GM18502 (cell line): Measurements from ENCODE around the gene RBM6.
"Not testable (repeated sequence)": the region's sequence is repeated elsewhere in the genome, so short reads cannot be mapped to it uniquely, and the experiment has no call there.

Source experiments
- ATAC-seq: cut with Tn5 transposase; IDR thresholded peaks from one replicate; pipeline ENCODE4 v1.9.1; 2021; ENCODE audit warnings: mild to moderate bottlenecking; ENCODE audit not compliant: unreplicated experiment, poor library complexity

Gene RBM6

GRCh38 chr3:49939858-49940666 is at the start of gene RBM6:
Gene RBM6 (plus strand): TSS chr3:49940150. CDS start chr3:49962642, 22,492 bp downstream.
- peak; percentile 87 for ATAC-seq

GRCh38 chr3:49895791-49896190 is 44.2 kb upstream of the RBM6 start:
- no peak for ATAC-seq

- no peak for ATAC-seq
These were observed 43.6 kb upstream of the RBM6 start for GRCh38 chr3:49896345-49896744.

GRCh38 chr3:49898991-49899390 is 41.0 kb upstream of the RBM6 start:
- no peak for ATAC-seq

- no peak for ATAC-seq
These were observed 40.1 kb upstream of the RBM6 start for GRCh38 chr3:49899815-49900214.

GRCh38 chr3:49900491-49901153 is 39.3 kb upstream of the RBM6 start:
- ATAC-seq: no peak

- ATAC-seq: no peak
These were observed 38.3 kb upstream of the RBM6 start for GRCh38 chr3:49901366-49902339.

- ATAC-seq: no peak
These were observed 37.2 kb upstream of the RBM6 start for GRCh38 chr3:49902511-49903345.

- ATAC-seq: peak; percentile 74
These were observed 36.2 kb upstream of the RBM6 start, which contains the start of gene MST1R for GRCh38 chr3:49903451-49904424. Gene MST1R (minus strand): TSS chr3:49903873. CDS start chr3:49903609, 264 bp downstream.

- not testable (repeated sequence) for ATAC-seq
These were observed 35.5 kb upstream of the RBM6 start for GRCh38 chr3:49904448-49904847.

GRCh38 chr3:49906073-49906743 is 33.7 kb upstream of the RBM6 start:
- no peak for ATAC-seq

- ATAC-seq: no peak
These were observed 31.4 kb upstream of the RBM6 start for GRCh38 chr3:49908373-49909199.

GRCh38 chr3:49910409-49911123 is 29.4 kb upstream of the RBM6 start:
- ATAC-seq: no peak

GRCh38 chr3:49911124-49911420 is 28.9 kb upstream of the RBM6 start:
- no peak for ATAC-seq

- no peak for ATAC-seq
These were observed 28.3 kb upstream of the RBM6 start for GRCh38 chr3:49911611-49912010.

GRCh38 chr3:49912881-49913281 is 27.1 kb upstream of the RBM6 start:
- no peak for ATAC-seq

GRCh38 chr3:49914906-49915305 is 25.0 kb upstream of the RBM6 start:
- ATAC-seq: no peak
